GM21360 (cell line): ENCODE results near the gene FLT1.

Source experiments
- ATAC-seq: cut with Tn5 transposase; IDR thresholded peaks from one replicate; pipeline ENCODE4 v1.9.1; 2021; ENCODE audit warnings: mild to moderate bottlenecking, moderate library complexity; ENCODE audit not compliant: unreplicated experiment

Gene FLT1

DNA sequence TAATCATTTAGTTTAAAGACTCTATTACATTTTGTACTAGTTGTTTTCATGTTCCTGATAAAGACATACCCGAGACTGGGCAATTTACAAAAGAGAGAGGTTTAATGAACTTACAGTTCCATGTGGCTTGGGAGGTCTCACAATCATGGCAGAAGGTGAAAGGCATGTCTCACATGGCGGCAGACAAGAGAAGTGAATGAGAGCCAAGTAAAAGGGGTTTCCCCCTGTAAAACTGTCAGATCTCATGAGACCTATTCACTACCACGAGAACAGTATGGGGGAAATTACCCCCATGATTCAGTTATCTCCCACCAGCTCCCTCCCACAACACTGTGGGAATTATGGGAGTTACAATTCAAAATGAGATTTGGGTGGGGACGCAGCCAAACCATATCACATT, 227.4 kb downstream of the FLT1 start:
- no peak for ATAC-seq

- no peak for ATAC-seq
Observed at GRCh38 chr13:28258417-28258816, 236.5 kb downstream of the FLT1 start.

DNA sequence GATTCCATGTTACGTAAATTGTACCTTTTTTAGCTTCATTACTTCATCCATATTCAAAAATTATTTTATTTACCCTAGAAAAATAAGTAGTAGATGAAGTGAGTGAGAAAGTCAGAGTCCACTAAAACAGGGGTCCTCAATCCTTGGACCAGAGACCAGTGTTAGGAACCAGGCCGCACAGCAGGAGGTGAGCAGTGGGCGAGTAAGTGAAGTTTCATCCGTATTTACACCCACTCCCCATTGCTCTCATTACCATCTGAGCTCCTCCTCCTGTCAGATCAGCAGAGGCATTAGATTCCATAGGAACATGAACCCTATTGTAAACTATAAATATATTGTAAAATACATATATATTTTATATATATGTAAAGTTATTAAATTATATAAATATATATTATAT, 237.6 kb downstream of the FLT1 start:
- no peak for ATAC-seq

GRCh38 chr13:28252547-28252946, 242.4 kb downstream of the FLT1 start:
- ATAC-seq = no peak

- ATAC-seq = no peak
Observed at GRCh38 chr13:28251466-28251865, 243.5 kb downstream of the FLT1 start.

DNA sequence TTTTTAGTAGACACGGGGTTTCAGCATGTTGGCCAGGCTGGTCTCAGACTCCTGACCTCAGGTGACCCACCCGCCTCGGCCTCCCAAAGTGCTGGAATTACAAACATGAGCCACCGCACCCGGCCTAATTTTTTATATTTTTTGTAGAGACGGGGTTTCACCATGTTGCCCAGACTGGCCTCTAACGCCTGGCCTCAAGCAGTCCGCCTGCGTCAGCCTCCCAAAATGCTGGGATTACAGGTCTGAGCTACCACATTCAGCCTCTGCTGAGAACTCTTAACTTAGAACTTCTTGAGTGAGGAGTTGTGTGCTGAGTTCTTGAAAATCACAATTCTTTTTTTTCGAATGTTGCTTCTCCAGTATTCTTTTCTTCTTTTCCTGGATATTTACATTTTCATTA, 244.4 kb downstream of the FLT1 start:
- no peak for ATAC-seq
